HEK293T (cell line): ENCODE measurements around the gene SPARC.

Source experiments
- CTCF ChIA-PET: fragments of 350-600 bp; formaldehyde crosslinking; extraction: SDS; loops from one replicate; lab custom pipeline; 2021; ENCODE audit warnings: antibody characterized with exemption, inconsistent platforms; lab: Yijun Ruan, JAX
- POLR2A ChIA-PET: fragments of 350-600 bp; formaldehyde crosslinking; extraction: SDS; loops from one replicate; lab custom pipeline; 2020; ENCODE audit warnings: antibody characterized with exemption, inconsistent platforms; lab: Yijun Ruan, JAX
- DNase-seq: peaks from one replicate; pipeline ENCODE4 v3.0.0; 2012; ENCODE audit warnings: mixed read lengths; ENCODE audit errors: extremely low spot score
- ARNT ChIP-seq: fragments of 450-650 bp; IDR thresholded peaks from 2 replicates; pipeline ENCODE4 v1.6.1; 2017; ENCODE audit warnings: mild to moderate bottlenecking
- BHLHE40 ChIP-seq: fragments of 450-650 bp; IDR thresholded peaks from 2 replicates; pipeline ENCODE4 v1.6.1; 2016; ENCODE audit warnings: mild to moderate bottlenecking, moderate library complexity, borderline replicate concordance
- CTBP1 ChIP-seq: fragments of 450-650 bp; IDR thresholded peaks from 2 replicates; pipeline ENCODE4 v1.6.1; 2016; ENCODE audit warnings: borderline replicate concordance
- ELF4 ChIP-seq: fragments of 450-650 bp; IDR thresholded peaks from 2 replicates; pipeline ENCODE4 v1.6.1; 2017; ENCODE audit warnings: antibody characterized with exemption
- FOXA1 ChIP-seq: fragments of 450-650 bp; IDR thresholded peaks from 2 replicates; pipeline ENCODE4 v1.6.1; 2016; ENCODE audit warnings: mild to moderate bottlenecking
- FOXK2 ChIP-seq: fragments of 450-650 bp; IDR thresholded peaks from 2 replicates; pipeline ENCODE4 v1.6.1; 2016; ENCODE audit warnings: mild to moderate bottlenecking
- FOXM1 ChIP-seq: fragments of 450-650 bp; IDR thresholded peaks from 2 replicates; pipeline ENCODE4 v1.6.1; 2017; ENCODE audit warnings: mild to moderate bottlenecking, borderline replicate concordance
- HDGF ChIP-seq: fragments of 450-650 bp; IDR thresholded peaks from 2 replicates; pipeline ENCODE4 v1.6.1; 2017; ENCODE audit warnings: antibody characterized with exemption, borderline replicate concordance
- L3MBTL2 ChIP-seq: fragments of 450-650 bp; conservative IDR thresholded peaks from 2 replicates; pipeline ENCODE4 v1.6.1; 2016; ENCODE audit warnings: mild to moderate bottlenecking
- LEF1 ChIP-seq: fragments of 450-650 bp; IDR thresholded peaks from 2 replicates; pipeline ENCODE4 v1.6.1; 2017; ENCODE audit warnings: mild to moderate bottlenecking, borderline replicate concordance
- NFRKB ChIP-seq: fragments of 450-650 bp; IDR thresholded peaks from 2 replicates; pipeline ENCODE4 v1.6.1; 2016; ENCODE audit warnings: mild to moderate bottlenecking, moderate library complexity
- SP1 ChIP-seq: fragments of 450-650 bp; IDR thresholded peaks from 2 replicates; pipeline ENCODE4 v1.6.1; 2017
- SUZ12 ChIP-seq: fragments of 450-650 bp; IDR thresholded peaks from 2 replicates; pipeline ENCODE4 v1.6.1; 2016; ENCODE audit warnings: mild to moderate bottlenecking
- TARDBP ChIP-seq: fragments of 450-650 bp; IDR thresholded peaks from 2 replicates; pipeline ENCODE4 v1.6.1; 2016
- ZNF384 ChIP-seq: fragments of 450-650 bp; IDR thresholded peaks from 2 replicates; pipeline ENCODE4 v1.6.1; 2016
- TF ChIP-seq, protein P1 (sequence below): fragments of 450-650 bp; IDR thresholded peaks from 2 replicates; pipeline ENCODE4 v1.6.1; 2016

Gene SPARC

DNA sequence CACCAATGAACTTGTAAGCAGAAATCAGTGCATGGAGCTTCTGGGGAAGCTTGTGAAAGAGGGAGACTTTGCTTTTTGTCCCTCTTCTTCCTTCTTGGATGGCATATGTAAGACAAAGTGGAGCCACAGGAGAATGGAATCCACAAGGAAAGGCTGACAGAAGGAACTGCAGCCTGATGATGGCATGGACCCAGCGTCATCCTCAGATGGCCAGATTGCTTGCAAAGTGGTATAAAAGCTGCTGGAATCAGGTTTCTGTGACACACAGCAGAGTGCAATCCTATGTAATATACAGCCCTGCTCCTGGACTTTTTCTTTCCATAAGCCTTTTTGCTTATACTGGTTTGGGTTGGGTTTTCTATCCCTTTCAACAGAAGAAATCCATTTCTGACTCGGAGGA lies 31.4 kb upstream of the SPARC start:
- TF ChIP-seq BHLHE40 = no peak
- DNase-seq = no peak
- POLR2A ChIA-PET = no interaction called here

DNA sequence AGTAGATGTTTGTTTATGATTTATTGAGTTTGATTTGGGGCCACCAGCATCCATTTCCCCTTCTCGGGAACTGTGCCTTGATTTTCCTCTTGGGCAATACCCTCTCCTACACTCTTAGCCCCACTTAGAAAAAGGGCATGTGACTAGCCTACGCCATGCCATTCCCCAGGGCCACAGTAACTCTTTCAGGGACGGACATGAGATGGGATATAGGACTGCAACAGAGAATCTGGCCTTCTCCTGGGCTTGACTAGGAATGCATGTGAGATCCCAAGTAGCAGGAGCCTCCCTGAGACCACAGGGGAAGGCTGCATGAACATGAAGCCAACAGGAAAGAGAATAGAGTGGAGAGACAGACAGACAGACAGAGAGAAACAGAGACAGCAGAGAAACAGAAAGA lies 30.7 kb upstream of the SPARC start:
- ChIA-PET CTCF (interaction anchor here (1.7 to 2.7 kb wide), 2 partner anchors 59 kb away, joined by 7 to 14 read pairs; no protein-coding TSS in a partner anchor), POLR2A (no interaction called here)

More for the DNA sequence above, 31.4 kb upstream of the SPARC start:
- CTCF ChIA-PET = interaction anchor here (0.9 to 1.9 kb wide), 3 partner anchors 12 to 59 kb away, joined by 7 to 14 read pairs (median 8); no protein-coding TSS in a partner anchor

DNA sequence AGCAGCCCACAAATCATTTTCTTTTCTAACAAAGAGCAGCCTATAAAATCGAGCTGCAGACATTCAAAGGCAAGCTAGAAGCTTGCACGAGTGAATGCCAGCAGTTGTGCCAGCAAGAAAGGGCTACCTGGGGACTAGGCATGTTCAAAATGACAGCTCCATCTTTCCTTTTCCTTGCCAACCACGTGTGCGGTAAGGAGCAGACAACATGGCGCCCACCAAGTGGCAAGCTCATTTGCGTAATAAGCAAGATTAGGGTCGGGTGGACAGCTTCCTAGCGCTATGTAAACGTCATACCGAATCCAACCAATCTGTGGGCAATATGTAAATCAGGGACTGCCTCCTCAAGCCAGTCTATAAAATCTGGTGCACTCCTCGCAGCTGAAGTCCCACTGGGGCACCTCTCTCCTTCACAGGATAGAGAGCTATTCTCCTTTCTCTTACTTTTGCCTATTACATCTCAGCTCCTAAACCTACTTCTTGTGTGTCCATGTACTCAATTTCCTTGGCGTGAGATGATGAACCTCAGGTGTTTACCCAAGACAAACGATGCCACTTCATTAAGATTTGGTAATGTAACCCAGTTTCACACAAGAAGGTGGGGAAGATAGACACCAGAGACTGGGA lies 22.5 kb upstream of the SPARC start:
- ChIA-PET POLR2A (interaction anchor here (1.1 kb wide), 1 partner anchor 13 kb away, joined by 4 read pairs; no protein-coding TSS in a partner anchor), CTCF (interaction anchor here (0.7 kb wide), 1 partner anchor 11 kb away, joined by 3 read pairs; no protein-coding TSS in a partner anchor)
- TF ChIP-seq NFRKB (no peak), L3MBTL2 (no peak), ELF4 (no peak), BHLHE40 (no peak), HDGF (no peak), LEF1 (no peak), FOXK2 (no peak), FOXA1 (no peak), TARDBP (no peak), ARNT (no peak), CTBP1 (no peak), ZNF384 (no peak), SUZ12 (no peak), FOXM1 (no peak), SP1 (no peak)
- TF ChIP-seq, protein P1, sequence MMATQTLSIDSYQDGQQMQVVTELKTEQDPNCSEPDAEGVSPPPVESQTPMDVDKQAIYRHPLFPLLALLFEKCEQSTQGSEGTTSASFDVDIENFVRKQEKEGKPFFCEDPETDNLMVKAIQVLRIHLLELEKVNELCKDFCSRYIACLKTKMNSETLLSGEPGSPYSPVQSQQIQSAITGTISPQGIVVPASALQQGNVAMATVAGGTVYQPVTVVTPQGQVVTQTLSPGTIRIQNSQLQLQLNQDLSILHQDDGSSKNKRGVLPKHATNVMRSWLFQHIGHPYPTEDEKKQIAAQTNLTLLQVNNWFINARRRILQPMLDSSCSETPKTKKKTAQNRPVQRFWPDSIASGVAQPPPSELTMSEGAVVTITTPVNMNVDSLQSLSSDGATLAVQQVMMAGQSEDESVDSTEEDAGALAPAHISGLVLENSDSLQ = no peak
- DNase-seq = no peak

More for the DNA sequence above, 30.7 kb upstream of the SPARC start:
- no peak for TF ChIP-seq FOXK2
- no peak for TF ChIP-seq ARNT
- TF ChIP-seq TARDBP = no peak
- TF ChIP-seq BHLHE40 = no peak
- TF ChIP-seq LEF1 = no peak
- no peak for DNase-seq

DNA sequence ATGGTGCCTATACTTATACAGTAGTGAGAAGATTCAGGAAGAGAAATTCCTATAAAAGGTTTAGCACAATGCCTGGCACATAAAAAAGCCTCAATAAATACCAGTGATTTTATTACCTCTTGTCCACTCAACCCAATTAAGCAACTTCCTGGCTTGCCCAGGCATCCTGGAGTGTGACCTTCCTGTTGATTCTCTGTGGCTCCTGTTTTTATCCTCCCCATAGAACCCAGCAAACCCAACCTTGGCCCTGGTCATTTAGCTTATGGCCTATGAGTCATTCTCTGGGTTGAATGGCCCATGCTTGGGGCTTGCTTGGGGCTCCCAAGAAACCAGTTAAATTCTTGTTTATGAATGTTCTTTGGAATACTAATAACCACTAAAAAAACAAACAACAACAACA lies 21.4 kb upstream of the SPARC start:
- DNase-seq = no peak
- POLR2A ChIA-PET = interaction anchor here (0.8 kb wide), 1 partner anchor 21 kb away, joined by 3 read pairs; no protein-coding TSS in a partner anchor
- CTCF ChIA-PET = interaction anchor here (0.6 kb wide), 1 partner anchor 1607 kb away, joined by 3 read pairs; no protein-coding TSS in a partner anchor
- TF ChIP-seq, protein P1 = no peak
- TF ChIP-seq BHLHE40 (no peak), ELF4 (no peak), NFRKB (no peak), FOXK2 (no peak), L3MBTL2 (no peak), TARDBP (no peak), ARNT (no peak)

DNA sequence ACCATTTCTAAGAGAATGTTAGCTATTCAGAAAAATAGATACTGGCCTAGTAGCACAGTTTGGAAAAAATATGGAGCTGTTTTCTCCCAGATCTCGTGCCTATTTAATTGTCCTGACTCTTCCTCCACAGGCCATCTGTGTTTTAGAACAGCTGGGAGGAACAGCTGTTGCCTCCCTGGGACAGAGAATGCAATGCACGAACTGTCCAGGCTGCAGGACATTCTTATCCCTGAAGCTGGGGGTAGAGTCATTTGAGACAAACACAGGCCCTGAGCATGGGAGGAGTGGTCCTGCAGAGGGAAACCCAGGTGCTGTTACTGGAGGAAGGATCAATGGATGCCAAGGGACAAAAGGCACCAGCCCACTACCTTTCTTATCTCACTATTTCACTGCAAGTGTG lies 20.9 kb upstream of the SPARC start:
- no peak for DNase-seq
- TF ChIP-seq SUZ12 = no peak
- TF ChIP-seq ELF4 = no peak
- no peak for TF ChIP-seq LEF1
- no peak for TF ChIP-seq ARNT
- TF ChIP-seq FOXK2 = no peak
- TF ChIP-seq, protein P1 = no peak
- no peak for TF ChIP-seq HDGF
- no peak for TF ChIP-seq CTBP1
- TF ChIP-seq NFRKB = no peak
- no peak for TF ChIP-seq BHLHE40
- TF ChIP-seq FOXA1 = no peak
- TF ChIP-seq FOXM1 = no peak
- TF ChIP-seq TARDBP = no peak
- TF ChIP-seq ZNF384 = no peak
- ChIA-PET POLR2A (interaction anchor here (0.8 kb wide), 1 partner anchor 21 kb away, joined by 3 read pairs; no protein-coding TSS in a partner anchor), CTCF (interaction anchor here (0.6 to 2.5 kb wide), 2 partner anchors 11 to 1606 kb away, joined by 3 to 8 read pairs; no protein-coding TSS in a partner anchor)

DNA sequence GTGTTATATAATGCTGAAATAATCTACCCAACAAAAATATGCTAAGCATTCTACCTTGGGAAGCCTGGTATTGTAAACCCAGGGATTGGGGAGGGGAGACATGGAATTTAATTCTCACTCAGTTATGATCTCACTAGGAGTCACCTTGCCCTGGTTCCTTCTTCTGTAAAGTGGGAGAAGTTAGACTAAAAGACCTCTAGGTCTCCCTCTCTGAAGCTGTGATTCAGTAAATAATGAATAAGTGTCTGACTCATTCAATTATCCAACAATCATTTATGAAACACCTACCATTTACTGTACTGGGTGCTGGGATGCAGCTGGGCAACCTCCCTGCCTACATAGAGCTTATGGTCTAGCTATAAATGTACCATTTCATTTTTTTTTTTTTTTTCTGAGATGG lies 20.2 kb upstream of the SPARC start:
- TF ChIP-seq CTBP1 (no peak), FOXK2 (no peak), FOXA1 (no peak), ELF4 (no peak), SP1 (no peak), NFRKB (no peak), BHLHE40 (no peak), FOXM1 (no peak), ZNF384 (no peak)
- TF ChIP-seq, protein P1 = no peak
- ChIA-PET POLR2A (no interaction called here), CTCF (interaction anchor here (2.5 kb wide), 1 partner anchor 12 kb away, joined by 8 read pairs; no protein-coding TSS in a partner anchor)
- DNase-seq = no peak
